Stomach (tissue), 4 donors: ENCODE measurements around the gene SLIT1.

Experiments used
- CTCF ChIP-seq, 7 experiments: fragments of 450-650 bp in 4 of 7; fragments of 200-600 bp in 3 of 7; sonication (generic) in 3 of 7; IDR thresholded peaks; one replicate each; pipeline ENCODE4 v1.5.1; 2016 to 2019; ENCODE audit warnings: antibody characterized with exemption in 7 of 7, control low read depth in 2 of 7, mild to moderate bottlenecking in 1 of 7
- EP300 ChIP-seq: sonication (generic); formaldehyde crosslinking; IDR thresholded peaks from one replicate; pipeline ENCODE4 v1.6.1; 2017; ENCODE audit warnings: antibody characterized with exemption
- POLR2A ChIP-seq, 4 donors: fragments of 450-650 bp; IDR thresholded peaks; one replicate each; pipeline ENCODE4 v1.6.1; 2016; ENCODE audit warnings: antibody characterized with exemption in 4 of 4, control low read depth in 2 of 4, mild to moderate bottlenecking in 1 of 4, moderate library complexity in 1 of 4

GRCh38 chr10:97235353-97235752, 49.6 kb upstream of the SLIT1 start:
- no peak for TF ChIP-seq CTCF (IDR thresholded peaks at IDR 0.05)
- no peak for TF ChIP-seq POLR2A (IDR thresholded peaks at IDR 0.05)
- no peak for TF ChIP-seq EP300
